HL-60 (cell line): ENCODE measurements around the gene FRAS1.

ENCODE experiments used
- DNase-seq, 2 experiments: peaks; one replicate each; pipeline ENCODE4 v3.0.0-alpha.2; 2010 to 2020; ENCODE audit warnings: low read depth in 1 of 2, low spot score in 1 of 2
- H3K27ac ChIP-seq: fragments of 250-450 bp; sonication (Bioruptor Pico); replicated peaks from 2 replicates; pipeline ENCODE4 v1.5.1; 2020; ENCODE audit warnings: mild to moderate bottlenecking, moderate library complexity
- H3K27me3 ChIP-seq: fragments of 250-450 bp; sonication (Bioruptor Pico); 2 replicates; pipeline ENCODE4 v1.5.1; 2021; ENCODE audit warnings: mild to moderate bottlenecking, moderate library complexity; ENCODE audit not compliant: insufficient read depth, poor library complexity, severe bottlenecking
- H3K4me3 ChIP-seq: replicated peaks from 2 replicates; pipeline ENCODE4 v1.5.1; 2011; ENCODE audit warnings: mild to moderate bottlenecking, control low read depth, low read length; ENCODE audit not compliant: insufficient read depth
- GABPA ChIP-seq: IDR thresholded peaks from 2 replicates; pipeline ENCODE4 v1.6.1; 2012; ENCODE audit warnings: low read depth
- POLR2AphosphoS5 ChIP-seq: IDR thresholded peaks from 2 replicates; pipeline ENCODE4 v1.6.1; 2012; ENCODE audit warnings: low read depth
- SPI1 ChIP-seq: IDR thresholded peaks from 2 replicates; pipeline ENCODE4 v1.6.1; 2012; ENCODE audit warnings: low read depth, mild to moderate bottlenecking, borderline replicate concordance
- TF ChIP-seq, protein P1 (sequence below): IDR thresholded peaks from one replicate; pipeline ENCODE4 v1.5.1; 2011; ENCODE audit warnings: low read length, control low read depth, inconsistent platforms; ENCODE audit not compliant: insufficient read depth
- TF ChIP-seq, protein P2 (sequence below): IDR thresholded peaks from 2 replicates; pipeline ENCODE4 v1.6.1; 2012; ENCODE audit warnings: low read depth; ENCODE audit not compliant: insufficient replicate concordance

FRAS1 gene

DNA sequence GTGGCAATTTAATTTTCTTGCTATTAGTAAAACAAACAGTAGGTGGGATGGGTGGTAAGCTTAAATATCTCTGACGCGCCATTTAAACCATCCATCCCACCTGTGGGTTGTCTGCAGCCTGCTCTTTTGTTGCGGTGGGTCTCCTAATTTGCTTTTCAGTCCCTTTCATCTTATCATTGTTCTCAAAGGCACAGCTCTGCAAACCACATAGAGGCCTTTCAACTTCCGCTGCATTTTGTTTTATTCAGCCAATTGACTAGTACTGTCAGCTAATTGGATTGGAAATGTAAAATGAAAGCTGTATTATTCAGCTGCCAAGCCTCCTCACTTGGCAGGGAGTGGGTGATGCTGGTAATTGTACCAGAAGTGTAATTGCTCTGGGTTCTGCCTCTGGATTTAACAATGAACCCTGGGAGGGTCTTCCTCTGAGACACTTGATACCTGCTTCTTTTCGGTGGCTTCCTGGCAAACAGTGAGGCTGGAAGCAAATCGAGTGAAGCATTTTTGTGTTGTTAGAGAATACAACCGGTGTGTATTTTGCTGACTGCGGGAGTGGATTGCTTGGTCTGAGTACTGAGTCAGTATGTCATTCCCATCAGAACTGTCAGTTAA is 165.6 kb downstream of the FRAS1 start:
- no peak for TF ChIP-seq GABPA
- TF ChIP-seq SPI1: no peak
- TF ChIP-seq POLR2AphosphoS5: no peak
- TF ChIP-seq, protein P1, sequence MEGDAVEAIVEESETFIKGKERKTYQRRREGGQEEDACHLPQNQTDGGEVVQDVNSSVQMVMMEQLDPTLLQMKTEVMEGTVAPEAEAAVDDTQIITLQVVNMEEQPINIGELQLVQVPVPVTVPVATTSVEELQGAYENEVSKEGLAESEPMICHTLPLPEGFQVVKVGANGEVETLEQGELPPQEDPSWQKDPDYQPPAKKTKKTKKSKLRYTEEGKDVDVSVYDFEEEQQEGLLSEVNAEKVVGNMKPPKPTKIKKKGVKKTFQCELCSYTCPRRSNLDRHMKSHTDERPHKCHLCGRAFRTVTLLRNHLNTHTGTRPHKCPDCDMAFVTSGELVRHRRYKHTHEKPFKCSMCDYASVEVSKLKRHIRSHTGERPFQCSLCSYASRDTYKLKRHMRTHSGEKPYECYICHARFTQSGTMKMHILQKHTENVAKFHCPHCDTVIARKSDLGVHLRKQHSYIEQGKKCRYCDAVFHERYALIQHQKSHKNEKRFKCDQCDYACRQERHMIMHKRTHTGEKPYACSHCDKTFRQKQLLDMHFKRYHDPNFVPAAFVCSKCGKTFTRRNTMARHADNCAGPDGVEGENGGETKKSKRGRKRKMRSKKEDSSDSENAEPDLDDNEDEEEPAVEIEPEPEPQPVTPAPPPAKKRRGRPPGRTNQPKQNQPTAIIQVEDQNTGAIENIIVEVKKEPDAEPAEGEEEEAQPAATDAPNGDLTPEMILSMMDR: no peak
- TF ChIP-seq, protein P2, sequence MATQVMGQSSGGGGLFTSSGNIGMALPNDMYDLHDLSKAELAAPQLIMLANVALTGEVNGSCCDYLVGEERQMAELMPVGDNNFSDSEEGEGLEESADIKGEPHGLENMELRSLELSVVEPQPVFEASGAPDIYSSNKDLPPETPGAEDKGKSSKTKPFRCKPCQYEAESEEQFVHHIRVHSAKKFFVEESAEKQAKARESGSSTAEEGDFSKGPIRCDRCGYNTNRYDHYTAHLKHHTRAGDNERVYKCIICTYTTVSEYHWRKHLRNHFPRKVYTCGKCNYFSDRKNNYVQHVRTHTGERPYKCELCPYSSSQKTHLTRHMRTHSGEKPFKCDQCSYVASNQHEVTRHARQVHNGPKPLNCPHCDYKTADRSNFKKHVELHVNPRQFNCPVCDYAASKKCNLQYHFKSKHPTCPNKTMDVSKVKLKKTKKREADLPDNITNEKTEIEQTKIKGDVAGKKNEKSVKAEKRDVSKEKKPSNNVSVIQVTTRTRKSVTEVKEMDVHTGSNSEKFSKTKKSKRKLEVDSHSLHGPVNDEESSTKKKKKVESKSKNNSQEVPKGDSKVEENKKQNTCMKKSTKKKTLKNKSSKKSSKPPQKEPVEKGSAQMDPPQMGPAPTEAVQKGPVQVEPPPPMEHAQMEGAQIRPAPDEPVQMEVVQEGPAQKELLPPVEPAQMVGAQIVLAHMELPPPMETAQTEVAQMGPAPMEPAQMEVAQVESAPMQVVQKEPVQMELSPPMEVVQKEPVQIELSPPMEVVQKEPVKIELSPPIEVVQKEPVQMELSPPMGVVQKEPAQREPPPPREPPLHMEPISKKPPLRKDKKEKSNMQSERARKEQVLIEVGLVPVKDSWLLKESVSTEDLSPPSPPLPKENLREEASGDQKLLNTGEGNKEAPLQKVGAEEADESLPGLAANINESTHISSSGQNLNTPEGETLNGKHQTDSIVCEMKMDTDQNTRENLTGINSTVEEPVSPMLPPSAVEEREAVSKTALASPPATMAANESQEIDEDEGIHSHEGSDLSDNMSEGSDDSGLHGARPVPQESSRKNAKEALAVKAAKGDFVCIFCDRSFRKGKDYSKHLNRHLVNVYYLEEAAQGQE: no peak
- H3K4me3 ChIP-seq: no peak overlapping the region

DNA sequence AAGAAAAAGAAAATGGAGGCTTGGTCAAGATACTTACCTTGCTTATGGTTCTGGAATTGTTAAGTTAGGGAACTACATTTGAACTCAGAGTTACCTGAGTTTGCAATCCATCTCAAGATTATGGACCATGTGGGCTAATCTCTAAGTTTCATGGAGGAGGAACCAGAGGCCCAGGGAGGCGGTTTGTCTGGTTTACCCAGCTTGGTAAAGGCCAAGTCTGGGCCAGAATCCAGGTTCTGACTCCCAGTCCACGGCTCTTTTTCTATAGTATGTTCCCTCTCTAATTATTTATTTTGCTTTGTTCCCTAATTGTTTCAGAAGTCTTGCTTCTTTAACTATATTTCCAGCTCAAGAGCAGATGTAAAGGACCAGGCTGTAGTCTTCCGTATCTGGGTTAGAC is 168.1 kb downstream of the FRAS1 start:
- Histone ChIP-seq H3K4me3 (no peak overlapping the region), H3K27ac (no peak overlapping the region), H3K27me3 (no peaks in the 10 kb centered on the region)
- DNase-seq: no peak
- TF ChIP-seq, protein P1: no peak
- TF ChIP-seq, protein P2: no peak
- TF ChIP-seq SPI1 (no peak), GABPA (no peak), POLR2AphosphoS5 (no peak)

More for the DNA sequence above, 165.6 kb downstream of the FRAS1 start:
- Histone ChIP-seq H3K27me3 (no peaks in the 10 kb centered on the region), H3K27ac (no peak overlapping the region)
- DNase-seq: no peak

DNA sequence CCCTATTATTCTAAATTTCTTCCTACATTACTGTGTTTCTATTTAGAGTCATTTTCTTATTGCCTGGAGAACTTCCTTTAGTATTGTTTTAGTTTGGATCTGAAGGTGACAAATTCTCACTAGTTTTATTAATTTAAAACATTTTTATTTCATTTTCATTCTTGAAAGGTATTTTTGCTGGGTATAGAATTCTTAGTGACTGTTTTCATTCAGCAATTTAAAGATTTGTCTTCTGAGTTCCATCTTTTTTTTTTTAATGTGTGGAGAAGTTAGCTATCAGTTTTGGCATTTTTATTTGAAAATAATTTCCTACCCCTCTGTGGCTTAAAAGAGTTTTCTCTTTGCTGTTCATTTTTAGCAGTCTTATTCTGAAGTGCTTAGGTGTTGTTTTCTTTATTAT is 169.2 kb downstream of the FRAS1 start:
- no peak for DNase-seq
- TF ChIP-seq SPI1 (no peak), POLR2AphosphoS5 (no peak)
- TF ChIP-seq, protein P2: no peak
- H3K27ac ChIP-seq: no peak overlapping the region
- H3K4me3 ChIP-seq: no peak overlapping the region
- H3K27me3 ChIP-seq: no peaks in the 10 kb centered on the region
